Stimulated activated CD4-positive, alpha-beta T cell treated with anti-CD3 and anti-CD28 coated beads, TNF-alpha, amount 100 ng/mL, for 1 hour (primary cell): ENCODE results near the gene PTEN.
"Not testable (repeated sequence)": the region's sequence is repeated elsewhere in the genome, so short reads cannot be mapped to it uniquely, and the experiment has no call there.

Source experiments
- DNase-seq, 3 donors: peaks; one replicate each; pipeline ENCODE4 v3.0.0-alpha.2; 2020; ENCODE audit warnings: low read depth in 3 of 3, low spot score in 1 of 3

Gene PTEN

GRCh38 chr10:87869773-87870551 is 6.5 kb downstream of the PTEN start:
- DNase-seq = no peak

- no peak for DNase-seq
These were observed 9.4 kb downstream of the PTEN start for GRCh38 chr10:87872828-87873227.

GRCh38 chr10:87873656-87874055 is 10.2 kb downstream of the PTEN start:
- no peak for DNase-seq

GRCh38 chr10:87875929-87876571 is 12.6 kb downstream of the PTEN start:
- no peak for DNase-seq

GRCh38 chr10:87878664-87879459 is 15.4 kb downstream of the PTEN start:
- DNase-seq = no peak

- no peak for DNase-seq
These were observed 16.9 kb downstream of the PTEN start for GRCh38 chr10:87880336-87880735.

GRCh38 chr10:87881373-87882059 is 18.1 kb downstream of the PTEN start:
- not testable (repeated sequence) for DNase-seq

- DNase-seq = no peak
These were observed 19.3 kb downstream of the PTEN start for GRCh38 chr10:87882555-87883294.

- DNase-seq = no peak
These were observed 23.2 kb downstream of the PTEN start for GRCh38 chr10:87886635-87887034.

- no peak for DNase-seq
These were observed 23.7 kb downstream of the PTEN start for GRCh38 chr10:87887146-87887545.

- no peak for DNase-seq
These were observed 24.3 kb downstream of the PTEN start for GRCh38 chr10:87887548-87888289.

GRCh38 chr10:87895430-87895829 is 32.0 kb downstream of the PTEN start:
- DNase-seq = no peak

GRCh38 chr10:87896216-87896615 is 32.8 kb downstream of the PTEN start:
- no peak for DNase-seq

GRCh38 chr10:87897957-87898356 is 34.5 kb downstream of the PTEN start:
- not testable (repeated sequence) for DNase-seq

- DNase-seq = not testable (repeated sequence)
These were observed 40.0 kb downstream of the PTEN start for GRCh38 chr10:87903396-87903795.

GRCh38 chr10:87913156-87913921 is 49.9 kb downstream of the PTEN start:
- no peak for DNase-seq

- no peak for DNase-seq
These were observed 52.0 kb downstream of the PTEN start for GRCh38 chr10:87915406-87915805.

GRCh38 chr10:87915989-87916388 is 52.6 kb downstream of the PTEN start:
- DNase-seq = no peak

- DNase-seq = no peak
These were observed 53.1 kb downstream of the PTEN start for GRCh38 chr10:87916515-87916914.
